Neural cell (in vitro differentiated cells): ENCODE data around the gene RHOBTB1. TPM values are rescaled to one million over a fixed set of nuclear protein-coding genes. Genes with fewer than 3 reads are reported as not detected.

Experiments
- H2AFZ ChIP-seq: fragments of 200-600, 300-800 bp; sonication (generic), shearing (Covaris generic); 2 replicates; pipeline ENCODE4 v1.6.0; 2014; ENCODE audit warnings: low read depth, mild to moderate bottlenecking, antibody characterized with exemption, low read length, moderate library complexity
- H3F3A ChIP-seq: fragments of 200-600 bp; shearing (Covaris generic); 2 replicates; pipeline ENCODE4 v1.6.1; 2016; ENCODE audit warnings: mild to moderate bottlenecking, moderate library complexity, mixed read lengths, antibody characterized with exemption, low read length; ENCODE audit not compliant: insufficient read depth, poor library complexity, severe bottlenecking
- H3K27ac ChIP-seq: fragments of 200-600, 300-800 bp; sonication (generic), shearing (Covaris generic); 2 replicates; pipeline ENCODE4 v1.5.1; 2014; ENCODE audit warnings: mild to moderate bottlenecking, low read length, moderate library complexity
- H3K27me3 ChIP-seq: fragments of 300-800, 200-600 bp; sonication (generic), shearing (Covaris generic); 2 replicates; pipeline ENCODE4 v1.6.0; 2014; ENCODE audit warnings: mild to moderate bottlenecking, low read depth, low read length, moderate library complexity; ENCODE audit not compliant: insufficient read depth
- H3K36me3 ChIP-seq: fragments of 300-800, 200-600 bp; sonication (generic), shearing (Covaris generic); 2 replicates; pipeline ENCODE4 v1.5.1; 2014; ENCODE audit warnings: mild to moderate bottlenecking, antibody characterized with exemption, low read length, moderate library complexity; ENCODE audit not compliant: insufficient read depth
- H3K4me2 ChIP-seq: fragments of 300-800, 200-600 bp; sonication (generic), shearing (Covaris generic); 2 replicates; pipeline ENCODE4 v1.6.0; 2014; ENCODE audit warnings: mild to moderate bottlenecking, low read length
- H3K4me3 ChIP-seq: fragments of 300-800, 200-600 bp; sonication (generic), shearing (Covaris generic); 2 replicates; pipeline ENCODE4 v1.5.1; 2014; ENCODE audit warnings: mild to moderate bottlenecking, low read length, moderate library complexity
- H3K79me2 ChIP-seq: fragments of 200-600 bp; shearing (Covaris generic); replicated peaks from 2 replicates; pipeline ENCODE4 v1.6.0; 2014; ENCODE audit warnings: mild to moderate bottlenecking, low read length, moderate library complexity; ENCODE audit not compliant: insufficient read depth
- H3K9ac ChIP-seq: fragments of 300-800, 200-600 bp; sonication (generic), shearing (Covaris generic); 2 replicates; pipeline ENCODE4 v1.6.1; 2016; ENCODE audit warnings: mild to moderate bottlenecking, low read length, mixed read lengths
- H3K9me2 ChIP-seq: fragments of 200-600 bp; shearing (Covaris generic); 2 replicates; pipeline ENCODE4 v1.6.1; 2016; ENCODE audit warnings: mild to moderate bottlenecking, low read length, mixed read lengths; ENCODE audit not compliant: insufficient read depth
- H3K9me3 ChIP-seq: fragments of 200-600, 300-800 bp; sonication (generic), shearing (Covaris generic); 2 replicates; pipeline ENCODE4 v1.6.1; 2016; ENCODE audit warnings: mild to moderate bottlenecking, mixed run types, low read length, moderate library complexity, mixed read lengths
- H4K20me1 ChIP-seq: fragments of 200-600 bp; shearing (Covaris generic); 2 replicates; pipeline ENCODE4 v1.6.1; 2016; ENCODE audit warnings: mild to moderate bottlenecking, mixed run types; ENCODE audit not compliant: insufficient read depth
- CTCF ChIP-seq: fragments of 450-650 bp; IDR thresholded peaks from 2 replicates; pipeline ENCODE4 v1.5.1; 2014; ENCODE audit warnings: antibody characterized with exemption, mild to moderate bottlenecking, moderate library complexity; ENCODE audit not compliant: poor library complexity, severe bottlenecking
- EP300 ChIP-seq: fragments of 450-650 bp; conservative IDR thresholded peaks from 2 replicates; pipeline ENCODE4 v1.6.1; 2014; ENCODE audit warnings: antibody characterized with exemption, mild to moderate bottlenecking, moderate library complexity; ENCODE audit not compliant: poor library complexity, severe bottlenecking
- EZH2 ChIP-seq: fragments of 200-600, 300-800 bp; shearing (Covaris generic), sonication (generic); IDR thresholded peaks from 2 replicates; pipeline ENCODE4 v1.6.1; 2014; ENCODE audit warnings: antibody characterized with exemption, low read length, borderline replicate concordance, mild to moderate bottlenecking; ENCODE audit not compliant: insufficient read depth, poor library complexity, severe bottlenecking
- MXI1 ChIP-seq: fragments of 450-650 bp; conservative IDR thresholded peaks from 2 replicates; pipeline ENCODE4 v1.6.1; 2014; ENCODE audit warnings: antibody characterized with exemption, mild to moderate bottlenecking; ENCODE audit not compliant: poor library complexity, severe bottlenecking
- POLR2AphosphoS5 ChIP-seq: IDR thresholded peaks from 2 replicates; pipeline ENCODE4 v1.6.1; 2012
- RAD21 ChIP-seq: fragments of 450-650 bp; conservative IDR thresholded peaks from 2 replicates; pipeline ENCODE4 v1.6.1; 2014; ENCODE audit warnings: antibody characterized with exemption, mild to moderate bottlenecking, moderate library complexity
- REST ChIP-seq: IDR thresholded peaks from 2 replicates; pipeline ENCODE4 v1.6.1; 2012; ENCODE audit warnings: borderline replicate concordance
- SMC3 ChIP-seq: fragments of 450-650 bp; conservative IDR thresholded peaks from 2 replicates; pipeline ENCODE4 v1.6.1; 2014; ENCODE audit warnings: antibody characterized with exemption, mild to moderate bottlenecking, moderate library complexity; ENCODE audit not compliant: poor library complexity
- TAF1 ChIP-seq: IDR thresholded peaks from 2 replicates; pipeline ENCODE4 v1.6.1; 2012; ENCODE audit warnings: low read depth
- polyA plus RNA-seq: library from polyadenylated mRNA; depleted of rRNA; stranded (reverse); fragments of >200 nt; gene quantifications from 2 replicates; pipeline ENCODE4 v1.2.3, GENCODE V29; 2014

RHOBTB1 gene
- polyA plus RNA-seq, 1 donor from 2014 or later, result 10.5 TPM

DNA sequence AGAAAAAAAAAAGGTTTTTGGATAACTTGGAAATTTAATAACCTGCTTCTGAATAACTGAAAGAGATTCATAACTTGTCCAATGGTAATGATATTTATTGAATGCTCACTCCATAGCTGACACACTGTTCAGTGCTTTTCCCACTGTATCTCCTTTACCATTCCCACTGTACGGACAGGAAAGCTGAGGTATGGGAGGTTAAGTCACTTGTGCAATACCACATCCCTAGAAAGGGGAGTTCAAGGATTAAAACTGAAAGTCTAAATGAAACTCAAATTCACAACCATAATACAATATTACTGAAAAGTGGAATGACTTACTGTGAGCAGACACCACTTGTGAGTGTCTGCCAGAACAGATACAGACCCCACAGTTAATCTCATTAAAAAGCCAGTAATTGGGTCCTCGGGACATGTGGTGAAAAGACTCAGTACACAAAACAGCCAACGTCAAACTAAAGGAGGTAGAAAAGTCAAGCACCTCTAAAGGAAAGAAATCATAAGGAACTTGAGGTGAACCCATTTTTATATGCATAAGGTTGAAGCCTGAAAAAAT is 13.8 kb upstream of the RHOBTB1 start:
- Histone ChIP-seq H3K79me2 (no peaks in the 10 kb centered on the region), H3K4me2 (no peak overlapping the region), H3K27me3 (no peaks in the 10 kb centered on the region), H3K27ac (no peak overlapping the region), H3K9me2 (no peaks in the 10 kb centered on the region), H3K9me3 (no peaks in the 10 kb centered on the region), H3F3A (no peaks in the 10 kb centered on the region), H3K36me3 (no peaks in the 10 kb centered on the region), H3K9ac (no peak overlapping the region), H2AFZ (no peak overlapping the region), H3K4me3 (no peak overlapping the region), H4K20me1 (no peaks in the 10 kb centered on the region)
- TF ChIP-seq RAD21 (no peak), REST (no peak), MXI1 (no peak), SMC3 (no peak), TAF1 (no peak), EP300 (no peak), POLR2AphosphoS5 (no peak)

DNA sequence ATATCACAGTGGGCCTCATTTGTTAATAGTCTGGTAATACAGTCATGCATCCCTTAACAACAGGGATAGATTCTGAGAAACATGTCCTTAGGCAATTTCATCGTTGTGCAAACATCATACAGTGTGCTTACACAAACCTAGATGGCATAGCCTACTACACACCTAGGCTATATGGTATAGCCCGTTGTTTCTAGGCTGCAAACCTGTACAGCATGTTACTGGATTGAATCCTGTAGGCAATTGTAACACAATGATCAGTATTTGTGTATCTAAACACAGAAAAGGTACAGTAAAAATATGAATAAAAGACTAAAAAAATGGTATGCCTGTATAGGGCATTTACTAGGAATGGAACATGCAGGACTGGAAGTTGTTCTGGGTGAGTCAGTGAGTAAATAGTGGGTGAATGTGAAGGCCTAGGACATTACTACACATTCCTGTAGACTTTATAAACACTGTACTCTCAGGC is 12.0 kb upstream of the RHOBTB1 start:
- Histone ChIP-seq H3F3A (no peaks in the 10 kb centered on the region), H3K4me3 (no peak overlapping the region), H3K27me3 (no peaks in the 10 kb centered on the region), H3K4me2 (no peak overlapping the region), H3K9ac (no peak overlapping the region), H3K79me2 (no peaks in the 10 kb centered on the region), H3K27ac (no peak overlapping the region), H2AFZ (no peak overlapping the region), H3K9me3 (no peaks in the 10 kb centered on the region), H3K9me2 (no peaks in the 10 kb centered on the region), H4K20me1 (no peaks in the 10 kb centered on the region), H3K36me3 (no peaks in the 10 kb centered on the region)
- TF ChIP-seq REST, result no peak
- no peak for TF ChIP-seq EP300
- TF ChIP-seq MXI1, result no peak
- no peak for TF ChIP-seq SMC3
- TF ChIP-seq EZH2, result no peak
- TF ChIP-seq POLR2AphosphoS5, result no peak
- no peak for TF ChIP-seq TAF1
- no peak for TF ChIP-seq CTCF
- no peak for TF ChIP-seq RAD21
